Sigmoid colon (tissue), 7 donors: ENCODE results near the gene NKX2-2. TPM values are rescaled to one million over a fixed set of nuclear protein-coding genes. Genes with fewer than 3 reads are reported as not detected.

Source experiments
- DNase-seq: peaks from one replicate; pipeline ENCODE4 v3.0.0-alpha.2; 2019
- H3K27ac ChIP-seq, 4 donors: fragments of 200-600 bp; sonication (generic); one replicate each; pipeline ENCODE4 v1.5.1; 2016 to 2019; ENCODE audit warnings: mild to moderate bottlenecking in 1 of 4
- H3K27me3 ChIP-seq, 3 donors: fragments of 200-600 bp; sonication (generic); one replicate each; pipeline ENCODE4 v1.5.1; 2019; ENCODE audit warnings: mild to moderate bottlenecking in 1 of 3
- H3K36me3 ChIP-seq, 4 donors: fragments of 200-600 bp; sonication (generic); one replicate each; pipeline ENCODE4 v1.5.1; 2016 to 2019
- H3K4me1 ChIP-seq, 4 donors: fragments of 200-600 bp; sonication (generic); one replicate each; pipeline ENCODE4 v1.5.1; 2017 to 2019
- H3K4me3 ChIP-seq, 4 donors: fragments of 200-600 bp; sonication (generic); one replicate each; pipeline ENCODE4 v1.5.1; 2017 to 2019; ENCODE audit warnings: mild to moderate bottlenecking in 2 of 4, moderate library complexity in 1 of 4
- H3K9me3 ChIP-seq, 4 donors: fragments of 200-600 bp in 3 of 4; sonication (generic) in 3 of 4; one replicate each; pipeline versions ENCODE4 v1.5.1 to v1.6.1; 2013 to 2019
- CTCF ChIP-seq, 4 experiments: fragments of 450-650 bp in 3 of 4; fragments of 200-600 bp in 1 of 4; IDR thresholded peaks; one replicate each; pipeline ENCODE4 v1.5.1; 2016 to 2019; ENCODE audit warnings: antibody characterized with exemption in 4 of 4, mild to moderate bottlenecking in 3 of 4, moderate library complexity in 2 of 4
- EP300 ChIP-seq, 4 donors: sonication (generic); formaldehyde crosslinking; IDR thresholded peaks; one replicate each; pipeline ENCODE4 v1.6.1; 2017; ENCODE audit warnings: antibody characterized with exemption in 4 of 4
- POLR2A ChIP-seq, 2 donors: fragments of 450-650 bp; IDR thresholded peaks; one replicate each; pipeline ENCODE4 v1.6.1; 2016; ENCODE audit warnings: antibody characterized with exemption in 2 of 2, mild to moderate bottlenecking in 2 of 2, moderate library complexity in 2 of 2
- POLR2AphosphoS5 ChIP-seq, 4 donors: sonication (generic); formaldehyde crosslinking; IDR thresholded peaks; one replicate each; pipeline ENCODE4 v1.6.1; 2017; ENCODE audit warnings: antibody characterized with exemption in 4 of 4
- WGBS, 2 donors: extraction: QIAGEN DNeasy Blood & Tissue Kit; methylation state at CpG; one replicate each; pipeline ENCODE4 v1.1.7; 2013; 5-methylcytosine and 5-hydroxymethylcytosine counted together
- intact Hi-C: fragments of 100-400 bp; cut with DNase I; formaldehyde crosslinking; loops from one replicate; pipeline ENCODE4 v1.15.1; 2023
- polyA plus RNA-seq, 3 donors: library from polyadenylated mRNA; stranded (reverse); fragments of 200-250 nt; gene quantifications; one replicate each; pipeline ENCODE4 v1.2.3, GENCODE V29; 2013
- total RNA-seq, 4 donors: library from RNA; depleted of rRNA; stranded (reverse); fragments of >200 nt; gene quantifications; one replicate each; pipeline ENCODE4 v1.1.0, GENCODE V29; 2016
- donor health status: healthy with polysubstance abuse.
- donor health status: Bipolar disorder and iron deficiency.
- donor health status: healthy.

NKX2-2 gene
- total and polyA plus RNA-seq, 7 donors: 0.23 to 0.60 (median 0.46) TPM; not detected in 4

GRCh38 chr20:21556398-21556797 lies 42.5 kb upstream of the NKX2-2 start:
- H3K9me3 ChIP-seq: peaks cover 0 to 4% (median 0%) of the 10 kb centered on the region in 4 donors
- H3K27ac ChIP-seq: no peak overlapping the region
- H3K4me3 ChIP-seq: no peak overlapping the region
- intact Hi-C loops: no loop called here
- H3K27me3 ChIP-seq: peaks cover 0 to 17% (median 0%) of the 10 kb centered on the region in 3 donors
- TF ChIP-seq EP300 (IDR thresholded peaks at IDR 0.05): no peak
- no peak for TF ChIP-seq POLR2A (IDR thresholded peaks at IDR 0.05)
- no peak for TF ChIP-seq CTCF (IDR thresholded peaks at IDR 0.05)
- no peak for TF ChIP-seq POLR2AphosphoS5 (IDR thresholded peaks at IDR 0.05)
- no peaks in the 10 kb centered on the region for H3K36me3 ChIP-seq
- DNase-seq: no peak
- no peaks in the 10 kb centered on the region for H3K4me1 ChIP-seq
- 50 to 84% methylated on average over 2 of the region's 2 CpGs for WGBS, 2 donors

- intact Hi-C loops: no loop called here
- TF ChIP-seq CTCF (IDR thresholded peaks at IDR 0.05) (no peak), EP300 (IDR thresholded peaks at IDR 0.05) (no peak), POLR2A (IDR thresholded peaks at IDR 0.05) (no peak), POLR2AphosphoS5 (IDR thresholded peaks at IDR 0.05) (no peak)
- Histone ChIP-seq H3K4me1 (no peaks in the 10 kb centered on the region), H3K9me3 (peaks cover 0 to 4% (median 0%) of the 10 kb centered on the region in 4 donors), H3K27me3 (peaks cover 0 to 12% (median 0%) of the 10 kb centered on the region in 3 donors), H3K4me3 (no peak overlapping the region), H3K27ac (no peak overlapping the region), H3K36me3 (no peaks in the 10 kb centered on the region)
- 58 to 70% methylated on average over 5 of the region's 5 CpGs for WGBS, 2 donors
- DNase-seq: no peak
These were observed 41.7 kb upstream of the NKX2-2 start for GRCh38 chr20:21555470-21556120.

GRCh38 chr20:21554985-21555384 lies 41.1 kb upstream of the NKX2-2 start:
- Histone ChIP-seq H3K4me1 (no peaks in the 10 kb centered on the region), H3K27me3 (peaks cover 0 to 12% (median 0%) of the 10 kb centered on the region in 3 donors), H3K36me3 (no peaks in the 10 kb centered on the region), H3K4me3 (no peak overlapping the region), H3K9me3 (peaks cover 0 to 4% (median 0%) of the 10 kb centered on the region in 4 donors), H3K27ac (no peak overlapping the region)
- intact Hi-C loops: no loop called here
- 60 to 65% methylated on average over 7 of the region's 7 CpGs for WGBS, 2 donors
- TF ChIP-seq POLR2AphosphoS5 (IDR thresholded peaks at IDR 0.05) (no peak), POLR2A (IDR thresholded peaks at IDR 0.05) (no peak), CTCF (IDR thresholded peaks at IDR 0.05) (no peak), EP300 (IDR thresholded peaks at IDR 0.05) (no peak)
- DNase-seq: no peak

- WGBS, 2 donors: 79 to 82% methylated on average over 10 of the region's 10 CpGs
- H3K27ac ChIP-seq: no peak overlapping the region
- peaks cover 0 to 12% (median 0%) of the 10 kb centered on the region in 3 donors for H3K27me3 ChIP-seq
- H3K36me3 ChIP-seq: no peaks in the 10 kb centered on the region
- no peak for TF ChIP-seq POLR2A (IDR thresholded peaks at IDR 0.05)
- TF ChIP-seq EP300 (IDR thresholded peaks at IDR 0.05): no peak
- TF ChIP-seq POLR2AphosphoS5 (IDR thresholded peaks at IDR 0.05): no peak
- TF ChIP-seq CTCF (IDR thresholded peaks at IDR 0.05): no peak
- DNase-seq: no peak
- H3K9me3 ChIP-seq: peaks cover 0 to 4% (median 0%) of the 10 kb centered on the region in 4 donors
- H3K4me3 ChIP-seq: no peak overlapping the region
- no peaks in the 10 kb centered on the region for H3K4me1 ChIP-seq
- intact Hi-C loops: no loop called here
These were observed 40.6 kb upstream of the NKX2-2 start for GRCh38 chr20:21554376-21554890.
